SK-N-SH treated with all-trans-retinoic acid at 6 μM for 48 hours (cell line): ENCODE data around the gene SLC25A3.

ENCODE experiments used
- ATAC-seq: fragments of 200-7000 bp; cut with Tn5 transposase; 3 replicates; pipeline ENCODE4 v1.9.1; 2020; ENCODE audit warnings: mild to moderate bottlenecking, moderate library complexity
- ARNTL ChIP-seq: fragments of 450-650 bp; formaldehyde crosslinking; IDR thresholded peaks from 2 replicates; pipeline ENCODE4 v1.5.0; 2020; ENCODE audit warnings: low read depth, mild to moderate bottlenecking, moderate library complexity, borderline replicate concordance
- BACH2 ChIP-seq: fragments of 250-450 bp; sonication (Bioruptor Pico); IDR thresholded peaks from 2 replicates; pipeline ENCODE4 v1.9.0; 2021; ENCODE audit warnings: mild to moderate bottlenecking, borderline replicate concordance
- CSDC2 ChIP-seq: fragments of 250-450 bp; sonication (Bioruptor Pico); IDR thresholded peaks from 2 replicates; pipeline ENCODE4 v1.5.0; 2020; ENCODE audit warnings: mild to moderate bottlenecking, moderate library complexity
- ESRRG ChIP-seq: fragments of 250-450 bp; sonication (Bioruptor Pico); IDR thresholded peaks from 2 replicates; pipeline ENCODE4 v1.6.1; 2021; ENCODE audit warnings: mild to moderate bottlenecking
- GLIS3 ChIP-seq: fragments of 250-450 bp; sonication (Bioruptor Pico); IDR thresholded peaks from 2 replicates; pipeline ENCODE4 v1.5.0; 2020; ENCODE audit warnings: mild to moderate bottlenecking, moderate library complexity
- ISL1 ChIP-seq: fragments of 250-450 bp; sonication (Bioruptor Pico); IDR thresholded peaks from 2 replicates; pipeline ENCODE4 v2.1.2; 2022; ENCODE audit warnings: mild to moderate bottlenecking, moderate library complexity
- OSR1 ChIP-seq: fragments of 250-450 bp; sonication (Bioruptor Pico); IDR thresholded peaks from 2 replicates; pipeline ENCODE4 v1.8.0; 2022; ENCODE audit warnings: moderate library complexity, mild to moderate bottlenecking, inconsistent platforms
- POU6F1 ChIP-seq: fragments of 250-450 bp; sonication (Bioruptor Pico); IDR thresholded peaks from 2 replicates; pipeline ENCODE4 v1.8.0; 2021; ENCODE audit warnings: low read depth, mild to moderate bottlenecking, moderate library complexity, borderline replicate concordance
- PPARA ChIP-seq: fragments of 250-450 bp; sonication (Bioruptor Pico); IDR thresholded peaks from 2 replicates; pipeline ENCODE4 v1.5.0; 2020; ENCODE audit warnings: mild to moderate bottlenecking, borderline replicate concordance
- RARB ChIP-seq: fragments of 250-450 bp; sonication (Bioruptor Pico); IDR thresholded peaks from 2 replicates; pipeline ENCODE4 v1.8.0; 2021; ENCODE audit warnings: mild to moderate bottlenecking, moderate library complexity
- SNAI2 ChIP-seq: fragments of 250-450 bp; sonication (Bioruptor Pico); IDR thresholded peaks from 2 replicates; pipeline ENCODE4 v1.5.0; 2020; ENCODE audit warnings: mild to moderate bottlenecking, moderate library complexity
- TCF4 ChIP-seq: fragments of 250-450 bp; sonication (Bioruptor Pico); IDR thresholded peaks from 2 replicates; pipeline ENCODE4 v1.8.0; 2021; ENCODE audit warnings: mild to moderate bottlenecking, moderate library complexity, borderline replicate concordance
- TOX ChIP-seq: fragments of 250-450 bp; sonication (Bioruptor Pico); IDR thresholded peaks from 2 replicates; pipeline ENCODE4 v1.8.0; 2021; ENCODE audit warnings: mild to moderate bottlenecking, moderate library complexity, borderline replicate concordance
- ZC3H10 ChIP-seq: fragments of 250-450 bp; sonication (Bioruptor Pico); IDR thresholded peaks from 2 replicates; pipeline ENCODE4 v1.5.1; 2021; ENCODE audit warnings: mild to moderate bottlenecking, moderate library complexity
- ZFP3 ChIP-seq: fragments of 250-450 bp; sonication (Bioruptor Pico); IDR thresholded peaks from 2 replicates; pipeline ENCODE4 v1.5.0; 2020; ENCODE audit warnings: mild to moderate bottlenecking, moderate library complexity
- ZNF565 ChIP-seq: fragments of 450-650 bp; formaldehyde crosslinking; conservative IDR thresholded peaks from 2 replicates; pipeline ENCODE4 v1.5.0; 2020; ENCODE audit warnings: low read depth, mild to moderate bottlenecking, moderate library complexity
- ZNF70 ChIP-seq: fragments of 450-650 bp; formaldehyde crosslinking; IDR thresholded peaks from 2 replicates; pipeline ENCODE4 v1.5.0; 2020; ENCODE audit warnings: mild to moderate bottlenecking, moderate library complexity
- ZNF8 ChIP-seq: fragments of 450-650 bp; formaldehyde crosslinking; IDR thresholded peaks from 2 replicates; pipeline ENCODE4 v1.5.0; 2020; ENCODE audit warnings: mild to moderate bottlenecking, moderate library complexity
- TF ChIP-seq, protein P1 (sequence below): fragments of 250-450 bp; sonication (Bioruptor Pico); IDR thresholded peaks from 2 replicates; pipeline ENCODE4 v1.5.0; 2020; ENCODE audit warnings: mild to moderate bottlenecking, moderate library complexity
- TF ChIP-seq, protein P2 (sequence below): fragments of 250-450 bp; sonication (Bioruptor Pico); IDR thresholded peaks from 2 replicates; pipeline ENCODE4 v1.5.1; 2020; ENCODE audit warnings: low read depth, mild to moderate bottlenecking, moderate library complexity
- TF ChIP-seq, protein P3 (sequence below): fragments of 250-450 bp; sonication (Bioruptor Pico); IDR thresholded peaks from 2 replicates; pipeline ENCODE4 v1.5.1; 2021; ENCODE audit warnings: mild to moderate bottlenecking, moderate library complexity

The SLC25A3 gene

GRCh38 chr12:98579347-98579746, 14.1 kb upstream of the SLC25A3 start:
- no peak for TF ChIP-seq TOX (CRISPR knock-in tag)
- TF ChIP-seq ESRRG (CRISPR knock-in tag) = no peak
- TF ChIP-seq, protein P1, sequence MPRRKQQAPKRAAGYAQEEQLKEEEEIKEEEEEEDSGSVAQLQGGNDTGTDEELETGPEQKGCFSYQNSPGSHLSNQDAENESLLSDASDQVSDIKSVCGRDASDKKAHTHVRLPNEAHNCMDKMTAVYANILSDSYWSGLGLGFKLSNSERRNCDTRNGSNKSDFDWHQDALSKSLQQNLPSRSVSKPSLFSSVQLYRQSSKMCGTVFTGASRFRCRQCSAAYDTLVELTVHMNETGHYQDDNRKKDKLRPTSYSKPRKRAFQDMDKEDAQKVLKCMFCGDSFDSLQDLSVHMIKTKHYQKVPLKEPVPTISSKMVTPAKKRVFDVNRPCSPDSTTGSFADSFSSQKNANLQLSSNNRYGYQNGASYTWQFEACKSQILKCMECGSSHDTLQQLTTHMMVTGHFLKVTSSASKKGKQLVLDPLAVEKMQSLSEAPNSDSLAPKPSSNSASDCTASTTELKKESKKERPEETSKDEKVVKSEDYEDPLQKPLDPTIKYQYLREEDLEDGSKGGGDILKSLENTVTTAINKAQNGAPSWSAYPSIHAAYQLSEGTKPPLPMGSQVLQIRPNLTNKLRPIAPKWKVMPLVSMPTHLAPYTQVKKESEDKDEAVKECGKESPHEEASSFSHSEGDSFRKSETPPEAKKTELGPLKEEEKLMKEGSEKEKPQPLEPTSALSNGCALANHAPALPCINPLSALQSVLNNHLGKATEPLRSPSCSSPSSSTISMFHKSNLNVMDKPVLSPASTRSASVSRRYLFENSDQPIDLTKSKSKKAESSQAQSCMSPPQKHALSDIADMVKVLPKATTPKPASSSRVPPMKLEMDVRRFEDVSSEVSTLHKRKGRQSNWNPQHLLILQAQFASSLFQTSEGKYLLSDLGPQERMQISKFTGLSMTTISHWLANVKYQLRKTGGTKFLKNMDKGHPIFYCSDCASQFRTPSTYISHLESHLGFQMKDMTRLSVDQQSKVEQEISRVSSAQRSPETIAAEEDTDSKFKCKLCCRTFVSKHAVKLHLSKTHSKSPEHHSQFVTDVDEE (CRISPR knock-in tag) = no peak
- no peak for TF ChIP-seq RARB
- TF ChIP-seq, protein P2, sequence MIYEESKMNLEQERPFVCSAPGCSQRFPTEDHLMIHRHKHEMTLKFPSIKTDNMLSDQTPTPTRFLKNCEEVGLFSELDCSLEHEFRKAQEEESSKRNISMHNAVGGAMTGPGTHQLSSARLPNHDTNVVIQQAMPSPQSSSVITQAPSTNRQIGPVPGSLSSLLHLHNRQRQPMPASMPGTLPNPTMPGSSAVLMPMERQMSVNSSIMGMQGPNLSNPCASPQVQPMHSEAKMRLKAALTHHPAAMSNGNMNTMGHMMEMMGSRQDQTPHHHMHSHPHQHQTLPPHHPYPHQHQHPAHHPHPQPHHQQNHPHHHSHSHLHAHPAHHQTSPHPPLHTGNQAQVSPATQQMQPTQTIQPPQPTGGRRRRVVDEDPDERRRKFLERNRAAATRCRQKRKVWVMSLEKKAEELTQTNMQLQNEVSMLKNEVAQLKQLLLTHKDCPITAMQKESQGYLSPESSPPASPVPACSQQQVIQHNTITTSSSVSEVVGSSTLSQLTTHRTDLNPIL = no peak
- TF ChIP-seq GLIS3 (CRISPR knock-in tag) = no peak
- TF ChIP-seq POU6F1 (CRISPR knock-in tag) = no peak
- TF ChIP-seq CSDC2 (CRISPR knock-in tag) = no peak
- TF ChIP-seq, all 23 proteins: peak for 0

DNA sequence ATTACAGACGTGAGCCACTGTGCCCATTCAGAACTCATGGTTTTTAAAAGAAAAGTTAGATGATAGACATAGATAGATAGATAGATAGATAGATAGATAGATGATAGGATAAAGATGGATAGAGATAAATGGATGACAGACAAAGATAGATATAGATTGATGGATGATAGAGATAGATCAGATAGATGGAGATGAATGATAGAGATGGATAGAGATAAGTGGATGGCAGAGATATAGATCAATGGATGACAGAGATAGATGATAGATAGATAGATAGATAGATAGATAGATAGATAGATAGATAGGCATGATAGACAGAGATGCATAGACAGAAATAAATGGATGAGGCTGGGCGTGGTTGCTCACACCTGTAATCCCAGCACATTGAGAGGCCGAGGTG, 13.7 kb upstream of the SLC25A3 start:
- no peak for ATAC-seq
- TF ChIP-seq TOX (CRISPR knock-in tag) (no peak), TCF4 (no peak), OSR1 (CRISPR knock-in tag) (no peak), GLIS3 (CRISPR knock-in tag) (no peak), ISL1 (no peak), ZC3H10 (CRISPR knock-in tag) (no peak), ZNF8 (no peak), ZNF70 (CRISPR knock-in tag) (no peak), CSDC2 (CRISPR knock-in tag) (no peak)
- TF ChIP-seq, all 23 proteins: peak for 0

More at GRCh38 chr12:98579347-98579746, 14.1 kb upstream of the SLC25A3 start:
- ATAC-seq = no peak

DNA sequence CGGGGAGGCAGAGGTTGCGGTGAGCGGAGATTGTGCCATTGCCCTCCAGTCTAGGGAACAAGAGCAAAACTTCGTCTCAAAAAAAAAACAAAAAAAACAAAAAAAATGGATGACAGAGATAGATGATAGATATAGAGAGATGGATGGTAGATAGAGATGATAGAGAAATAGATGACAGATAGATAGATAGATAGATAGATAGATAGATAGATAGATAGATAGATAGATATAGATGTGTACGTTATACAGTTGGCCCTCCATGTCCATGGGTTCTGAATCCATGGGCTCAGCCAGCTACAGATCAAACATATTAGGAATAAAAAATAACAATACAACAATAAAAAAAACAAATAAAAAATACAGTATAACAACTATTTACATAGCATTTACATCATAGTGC, 12.8 kb upstream of the SLC25A3 start:
- no peak for ATAC-seq
- TF ChIP-seq ZFP3 (CRISPR knock-in tag) (no peak), TCF4 (no peak), ARNTL (CRISPR knock-in tag) (no peak), PPARA (no peak), BACH2 (CRISPR knock-in tag) (no peak), GLIS3 (CRISPR knock-in tag) (no peak), RARB (no peak), POU6F1 (CRISPR knock-in tag) (no peak), CSDC2 (CRISPR knock-in tag) (no peak), ZNF565 (CRISPR knock-in tag) (no peak), SNAI2 (CRISPR knock-in tag) (no peak), TOX (CRISPR knock-in tag) (no peak)
- TF ChIP-seq, protein P1 (CRISPR knock-in tag) = no peak
- TF ChIP-seq, protein P3, sequence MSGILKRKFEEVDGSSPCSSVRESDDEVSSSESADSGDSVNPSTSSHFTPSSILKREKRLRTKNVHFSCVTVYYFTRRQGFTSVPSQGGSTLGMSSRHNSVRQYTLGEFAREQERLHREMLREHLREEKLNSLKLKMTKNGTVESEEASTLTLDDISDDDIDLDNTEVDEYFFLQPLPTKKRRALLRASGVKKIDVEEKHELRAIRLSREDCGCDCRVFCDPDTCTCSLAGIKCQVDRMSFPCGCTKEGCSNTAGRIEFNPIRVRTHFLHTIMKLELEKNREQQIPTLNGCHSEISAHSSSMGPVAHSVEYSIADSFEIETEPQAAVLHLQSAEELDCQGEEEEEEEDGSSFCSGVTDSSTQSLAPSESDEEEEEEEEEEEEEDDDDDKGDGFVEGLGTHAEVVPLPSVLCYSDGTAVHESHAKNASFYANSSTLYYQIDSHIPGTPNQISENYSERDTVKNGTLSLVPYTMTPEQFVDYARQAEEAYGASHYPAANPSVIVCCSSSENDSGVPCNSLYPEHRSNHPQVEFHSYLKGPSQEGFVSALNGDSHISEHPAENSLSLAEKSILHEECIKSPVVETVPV (CRISPR knock-in tag) = no peak
- TF ChIP-seq, protein P2 = no peak
- TF ChIP-seq, all 23 proteins: peak for 0
